Measurements from ENCODE around the gene AP1G1. TPM values are rescaled to one million over a fixed set of nuclear protein-coding genes. Genes with fewer than 3 reads are reported as not detected.
A peak's percentile ranks its signal among the peaks of the same experiment; 100 is the strongest.
"Not testable (repeated sequence)": the region's sequence is repeated elsewhere in the genome, so short reads cannot be mapped to it uniquely, and the experiment has no call there.

The AP1G1 gene
- total RNA-seq, 1 experiment from 2014 or later, result 53.9 TPM

- H3K27ac ChIP-seq, result no peak overlapping the region
- no peaks in the 10 kb centered on the region for H3K9me3 ChIP-seq (replicated peaks)
- H3K4me3 ChIP-seq, result no peak overlapping the region
- DNase-seq (ENCODE audit: low read depth in 1 of 2, low spot score in 2 of 2), result no peak
- H3K36me3 ChIP-seq, result peaks cover 33% of the 10 kb centered on the region
- peaks cover 8% of the 10 kb centered on the region; the same call in 1 of the 2 replicates for H3K4me1 ChIP-seq (replicated peaks)
- H3K27me3 ChIP-seq (replicated peaks), result no peaks in the 10 kb centered on the region
These were observed 16.5 kb downstream of the AP1G1 start for GRCh38 chr16:71792176-71792575.

DNA sequence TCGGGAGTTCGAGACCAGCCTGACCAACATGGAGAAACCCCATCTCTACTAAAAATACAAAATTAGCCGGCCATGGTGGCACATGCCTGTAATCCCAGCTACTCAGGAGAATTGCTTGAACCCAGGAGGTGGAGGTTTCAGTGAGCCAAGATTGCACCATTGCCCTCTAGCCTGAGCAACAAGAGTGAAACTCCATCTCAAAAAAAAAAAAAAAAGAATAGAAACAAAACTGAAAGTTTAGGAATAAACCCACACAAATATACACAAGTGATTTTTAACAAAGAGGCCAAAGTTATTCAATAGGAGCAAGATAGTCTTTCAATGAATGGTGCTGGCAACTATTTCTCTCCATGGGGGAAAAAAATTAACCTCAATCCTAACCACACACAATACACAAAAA lies 18.3 kb downstream of the AP1G1 start:
- not testable (repeated sequence) for H3K4me3 ChIP-seq; H3K27me3 ChIP-seq (replicated peaks); H3K9me3 ChIP-seq (replicated peaks); H3K27ac ChIP-seq; H3K4me1 ChIP-seq (replicated peaks)
- peak in 1 of 2 experiments; percentile 18 for DNase-seq (ENCODE audit: low read depth in 1 of 2, low spot score in 2 of 2)
- peaks cover 43% of the 10 kb centered on the region for H3K36me3 ChIP-seq

DNA sequence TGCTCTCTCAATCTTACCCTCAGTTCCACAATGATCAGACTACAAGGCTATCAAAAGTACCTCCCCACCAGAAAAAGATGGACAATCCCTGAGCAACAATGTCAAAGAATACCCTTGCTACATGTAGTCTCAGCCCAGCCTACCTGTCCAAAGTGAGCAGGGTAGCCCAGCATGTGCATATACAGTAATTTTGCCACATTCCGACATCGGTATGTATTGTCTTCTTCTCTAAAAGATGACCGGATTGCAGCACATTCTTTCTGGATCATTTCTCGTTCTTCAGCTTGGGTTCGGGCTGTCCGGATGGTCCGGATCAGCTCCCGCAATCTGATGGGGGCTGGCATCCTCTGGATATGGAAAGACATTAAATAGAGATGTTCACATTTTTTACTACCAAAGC lies 19.5 kb downstream of the AP1G1 start:
- H3K4me3 ChIP-seq, result no peak overlapping the region
- H3K27ac ChIP-seq, result no peak overlapping the region
- H3K9me3 ChIP-seq (replicated peaks), result no peaks in the 10 kb centered on the region
- H3K4me1 ChIP-seq (replicated peaks), result peaks cover 8% of the 10 kb centered on the region; the same call in 1 of the 2 replicates
- no peak for DNase-seq (ENCODE audit: low read depth in 1 of 2, low spot score in 2 of 2)
- H3K27me3 ChIP-seq (replicated peaks), result no peaks in the 10 kb centered on the region
- H3K36me3 ChIP-seq, result peaks cover 47% of the 10 kb centered on the region

GRCh38 chr16:71788578-71788977 lies 20.1 kb downstream of the AP1G1 start:
- H3K27me3 ChIP-seq (replicated peaks), result no peaks in the 10 kb centered on the region
- H3K9me3 ChIP-seq (replicated peaks), result no peaks in the 10 kb centered on the region
- peaks cover 8% of the 10 kb centered on the region; the same call in 1 of the 2 replicates for H3K4me1 ChIP-seq (replicated peaks)

GRCh38 chr16:71785143-71785542 lies 23.5 kb downstream of the AP1G1 start:
- not testable (repeated sequence) for DNase-seq (ENCODE audit: low read depth in 1 of 2, low spot score in 2 of 2); H3K4me1 ChIP-seq (replicated peaks); H3K27me3 ChIP-seq (replicated peaks); H3K9me3 ChIP-seq (replicated peaks); H3K4me3 ChIP-seq; H3K27ac ChIP-seq
- H3K36me3 ChIP-seq, result peaks cover 64% of the 10 kb centered on the region

More at GRCh38 chr16:71788578-71788977, 20.1 kb downstream of the AP1G1 start:
- Histone ChIP-seq H3K4me3 (no peak overlapping the region), H3K27ac (no peak overlapping the region), H3K36me3 (peaks cover 49% of the 10 kb centered on the region)
- no peak for DNase-seq (ENCODE audit: low read depth in 1 of 2, low spot score in 2 of 2)

DNA sequence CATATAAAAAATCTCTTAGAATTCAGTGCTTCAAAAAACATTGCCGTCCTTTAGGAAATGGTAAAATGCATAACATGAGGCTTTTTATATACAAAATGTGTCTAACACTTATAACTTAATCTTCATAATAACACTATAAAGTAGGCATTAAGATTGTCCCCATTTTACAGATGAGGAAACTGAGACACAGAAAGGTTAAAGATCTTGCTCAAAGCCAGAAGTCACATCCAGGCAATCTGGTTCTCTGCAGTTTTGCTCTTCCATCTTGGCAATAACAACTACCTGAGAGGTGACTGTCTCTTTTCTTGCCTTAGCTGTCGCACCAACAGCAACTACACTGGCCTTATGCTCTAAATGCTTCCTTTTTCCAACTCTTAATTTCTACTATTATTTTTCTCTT lies 24.5 kb downstream of the AP1G1 start:
- Histone ChIP-seq H3K9me3 (replicated peaks) (no peaks in the 10 kb centered on the region), H3K4me3 (no peak overlapping the region), H3K4me1 (replicated peaks) (peaks cover 7% of the 10 kb centered on the region), H3K27ac (no peak overlapping the region), H3K27me3 (replicated peaks) (no peaks in the 10 kb centered on the region), H3K36me3 (peaks cover 66% of the 10 kb centered on the region)
- no peak for DNase-seq (ENCODE audit: low read depth in 1 of 2, low spot score in 2 of 2)

DNA sequence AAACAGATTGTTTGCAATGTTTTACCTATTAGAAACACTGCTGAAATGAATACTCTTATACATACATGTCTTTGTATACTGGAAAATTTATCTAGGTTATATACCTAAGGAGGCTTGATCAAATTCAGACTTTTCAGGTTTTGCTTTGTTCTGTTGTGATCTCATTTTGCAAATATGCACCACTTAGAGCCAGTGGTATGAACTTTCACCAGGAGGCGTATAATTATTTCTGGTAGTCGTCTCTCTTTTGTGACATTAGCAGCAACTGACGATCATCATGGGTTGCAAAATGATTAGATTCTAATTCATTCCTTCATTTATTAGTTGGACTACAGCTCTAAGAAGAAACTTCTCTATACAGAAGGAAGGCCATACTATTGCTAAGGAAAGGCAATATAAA lies 26.9 kb downstream of the AP1G1 start:
- H3K36me3 ChIP-seq, result peaks cover 57% of the 10 kb centered on the region
- no peak for DNase-seq (ENCODE audit: low read depth in 1 of 2, low spot score in 2 of 2)

DNA sequence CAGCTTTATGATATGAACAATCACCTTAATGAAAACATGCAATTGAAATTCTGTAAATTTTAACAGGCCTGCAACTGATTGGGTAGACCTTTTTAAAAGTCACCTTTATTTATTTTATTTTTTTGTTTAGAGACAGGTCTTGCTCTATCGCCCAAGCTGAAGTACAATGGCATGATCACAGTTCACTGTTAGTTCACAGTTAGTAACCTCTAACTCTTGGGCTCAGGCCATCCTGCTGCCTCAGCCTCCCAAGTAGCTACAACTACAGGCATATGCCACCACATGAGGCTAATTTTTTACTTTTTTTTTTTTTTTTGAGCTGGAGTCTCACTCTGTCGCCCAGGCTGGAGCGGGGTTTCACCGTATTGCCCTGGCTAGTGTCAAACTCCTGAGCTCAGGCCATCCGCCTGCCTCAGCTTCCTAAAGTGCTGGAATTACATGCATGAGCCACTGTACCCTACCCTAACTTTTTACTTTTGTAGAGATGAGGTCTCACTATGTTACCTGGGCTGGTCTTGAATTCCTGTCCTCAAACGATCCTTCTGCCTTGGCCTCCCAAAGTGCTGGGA lies 28.0 kb downstream of the AP1G1 start:
- H3K4me3 ChIP-seq, result no peak overlapping the region
- no peak for DNase-seq (ENCODE audit: low read depth in 1 of 2, low spot score in 2 of 2)
- H3K36me3 ChIP-seq, result peaks cover 53% of the 10 kb centered on the region
- no peaks in the 10 kb centered on the region for H3K9me3 ChIP-seq (replicated peaks)
- H3K27me3 ChIP-seq (replicated peaks), result no peaks in the 10 kb centered on the region
- H3K4me1 ChIP-seq (replicated peaks), result peaks cover 7% of the 10 kb centered on the region
- H3K27ac ChIP-seq, result no peak overlapping the region

More for the DNA sequence above, 26.9 kb downstream of the AP1G1 start:
- Histone ChIP-seq H3K27me3 (replicated peaks) (no peaks in the 10 kb centered on the region), H3K4me1 (replicated peaks) (peaks cover 7% of the 10 kb centered on the region), H3K4me3 (no peak overlapping the region), H3K27ac (no peak overlapping the region), H3K9me3 (replicated peaks) (no peaks in the 10 kb centered on the region)

GRCh38 chr16:71778780-71779179 lies 29.9 kb downstream of the AP1G1 start:
- Histone ChIP-seq H3K9me3 (replicated peaks) (no peaks in the 10 kb centered on the region), H3K27me3 (replicated peaks) (no peaks in the 10 kb centered on the region), H3K4me3 (no peak overlapping the region), H3K36me3 (peaks cover 54% of the 10 kb centered on the region), H3K4me1 (replicated peaks) (peaks cover 7% of the 10 kb centered on the region), H3K27ac (no peak overlapping the region)
- no peak for DNase-seq (ENCODE audit: low read depth in 1 of 2, low spot score in 2 of 2)

DNA sequence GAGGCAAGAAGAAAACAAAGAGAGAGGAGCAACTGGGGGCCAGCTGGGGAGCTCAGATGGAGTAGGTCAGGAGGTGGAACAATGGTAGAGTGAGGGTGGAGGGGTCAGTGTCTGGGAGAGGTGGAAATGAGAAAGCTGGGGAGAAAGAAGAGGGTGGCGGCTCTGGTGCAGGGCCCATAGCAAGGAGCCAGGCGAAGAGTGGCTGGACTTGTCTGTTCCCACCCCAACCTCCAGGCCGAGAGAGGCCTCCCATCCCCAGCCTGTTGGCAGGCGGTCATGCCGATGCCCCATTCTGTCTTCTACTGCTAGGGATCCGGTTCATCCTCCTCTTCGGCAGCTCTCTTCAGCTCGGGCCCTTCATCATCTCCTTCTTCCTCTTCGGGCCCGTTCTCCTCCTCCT lies 31.3 kb downstream of the AP1G1 start:
- no peak for DNase-seq (ENCODE audit: low read depth in 1 of 2, low spot score in 2 of 2)
- Histone ChIP-seq H3K9me3 (replicated peaks) (no peaks in the 10 kb centered on the region), H3K4me1 (replicated peaks) (peaks cover 7% of the 10 kb centered on the region), H3K36me3 (peaks cover 57% of the 10 kb centered on the region), H3K27me3 (replicated peaks) (no peaks in the 10 kb centered on the region), H3K27ac (no peak overlapping the region), H3K4me3 (no peak overlapping the region)

GRCh38 chr16:71775949-71776348 lies 32.7 kb downstream of the AP1G1 start:
- H3K9me3 ChIP-seq (replicated peaks), result no peaks in the 10 kb centered on the region
- DNase-seq (ENCODE audit: low read depth in 1 of 2, low spot score in 2 of 2), result no peak
- H3K27me3 ChIP-seq (replicated peaks), result no peaks in the 10 kb centered on the region
- no peak overlapping the region for H3K27ac ChIP-seq
- H3K4me3 ChIP-seq, result no peak overlapping the region
- peaks cover 51% of the 10 kb centered on the region for H3K36me3 ChIP-seq
- no peaks in the 10 kb centered on the region for H3K4me1 ChIP-seq (replicated peaks)

GRCh38 chr16:71771571-71771970 lies 37.1 kb downstream of the AP1G1 start:
- no peak for DNase-seq (ENCODE audit: low read depth in 1 of 2, low spot score in 2 of 2)
- H3K27ac ChIP-seq, result no peak overlapping the region

GRCh38 chr16:71769222-71769621 lies 39.4 kb downstream of the AP1G1 start:
- H3K27ac ChIP-seq, result no peak overlapping the region
- H3K36me3 ChIP-seq, result peaks cover 52% of the 10 kb centered on the region
- DNase-seq (ENCODE audit: low read depth in 1 of 2, low spot score in 2 of 2), result no peak
- no peaks in the 10 kb centered on the region for H3K27me3 ChIP-seq (replicated peaks)
- no peaks in the 10 kb centered on the region for H3K4me1 ChIP-seq (replicated peaks)
- H3K9me3 ChIP-seq (replicated peaks), result no peaks in the 10 kb centered on the region
- no peak overlapping the region for H3K4me3 ChIP-seq

More at GRCh38 chr16:71771571-71771970, 37.1 kb downstream of the AP1G1 start:
- H3K4me1 ChIP-seq (replicated peaks), result no peaks in the 10 kb centered on the region
- peaks cover 53% of the 10 kb centered on the region for H3K36me3 ChIP-seq
- no peaks in the 10 kb centered on the region for H3K9me3 ChIP-seq (replicated peaks)
- no peak overlapping the region for H3K4me3 ChIP-seq
- no peaks in the 10 kb centered on the region for H3K27me3 ChIP-seq (replicated peaks)

GRCh38 chr16:71767060-71767900 lies 41.4 kb downstream of the AP1G1 start:
- Histone ChIP-seq H3K4me3 (no peak overlapping the region), H3K4me1 (replicated peaks) (peaks cover 5% of the 10 kb centered on the region), H3K27ac (no peak overlapping the region), H3K9me3 (replicated peaks) (no peaks in the 10 kb centered on the region), H3K36me3 (peaks cover 52% of the 10 kb centered on the region), H3K27me3 (replicated peaks) (no peaks in the 10 kb centered on the region)
- DNase-seq (ENCODE audit: low read depth in 1 of 2, low spot score in 2 of 2), result no peak

Data from SJSA1 (cell line).